ENCODE measurements around the gene MMP15.

DNA sequence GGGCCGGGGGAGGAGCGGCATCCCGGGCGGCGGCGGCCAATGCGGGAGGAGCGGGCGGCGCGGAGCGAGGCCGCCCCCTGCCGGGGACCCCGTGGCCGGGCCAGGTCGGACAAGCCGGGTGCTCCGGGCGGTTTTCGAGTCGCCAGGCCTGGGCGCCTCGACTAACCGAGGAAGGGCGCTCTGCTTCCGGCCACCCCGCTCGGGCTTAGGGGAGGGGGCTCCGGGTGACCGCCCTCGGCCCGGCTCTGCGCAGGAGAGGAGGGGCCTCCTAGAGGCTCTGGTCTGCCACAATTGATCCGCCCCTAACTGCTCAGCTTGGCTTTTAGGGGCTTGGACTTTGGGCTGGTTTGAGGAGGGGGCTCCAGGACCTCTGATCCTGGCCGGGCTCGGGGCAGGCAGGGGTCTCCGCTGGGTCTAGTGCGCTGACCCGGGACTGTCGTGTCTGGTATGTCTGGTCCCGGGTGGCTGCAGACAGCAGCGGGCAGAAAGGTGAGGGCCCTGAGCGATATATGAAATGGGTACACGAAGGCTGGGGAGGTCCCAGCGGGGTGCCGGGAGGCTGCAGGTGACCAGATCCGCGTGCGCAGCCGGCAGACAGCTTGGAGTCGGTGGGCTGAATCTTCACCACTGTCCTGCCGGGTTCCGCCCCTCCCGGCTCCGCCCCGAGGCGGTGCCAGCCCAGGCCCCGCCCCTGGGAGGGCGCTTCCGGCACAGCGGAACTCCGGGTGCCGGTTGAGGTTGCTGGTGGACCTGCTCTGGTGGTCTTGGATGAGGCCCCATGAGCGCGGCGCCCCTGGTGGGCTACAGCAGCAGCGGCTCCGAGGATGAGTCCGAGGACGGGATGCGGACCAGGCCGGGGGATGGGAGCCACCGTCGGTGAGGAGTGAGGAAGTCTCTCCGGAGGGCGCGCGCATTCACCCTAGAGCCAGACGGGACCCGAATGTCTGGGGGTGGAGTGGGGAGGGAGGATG, 24.6 kb upstream of the MMP15 start, which contains the start of gene USB1:
- TF ChIP-seq CTCF (IDR thresholded peaks at IDR 0.05) (peak; percentile 38 to 90 (median 56)), POLR2A (IDR thresholded peaks at IDR 0.05) (peak in 1 of 2 donors; percentile 81)
